Measurements from ENCODE around the gene APOL5.

GRCh38 chr22:35746946-35747703 is 29.5 kb downstream of the APOL5 start:
- no peak for TF ChIP-seq TAF1 (IDR thresholded peaks at IDR 0.05; ENCODE audit: control insufficient read depth, extremely low read depth, insufficient read depth, low read length, severe bottlenecking)
- TF ChIP-seq ZKSCAN8 (CRISPR knock-in tag; IDR thresholded peaks at IDR 0.05) = no peak
- TF ChIP-seq LEF1 (IDR thresholded peaks at IDR 0.05) = no peak
- TF ChIP-seq ZNF324 (CRISPR knock-in tag; IDR thresholded peaks at IDR 0.05) = no peak
- no peak for TF ChIP-seq TCF7L2 (IDR thresholded peaks at IDR 0.05; ENCODE audit: low read depth, low read length)
- TF ChIP-seq, protein P1, sequence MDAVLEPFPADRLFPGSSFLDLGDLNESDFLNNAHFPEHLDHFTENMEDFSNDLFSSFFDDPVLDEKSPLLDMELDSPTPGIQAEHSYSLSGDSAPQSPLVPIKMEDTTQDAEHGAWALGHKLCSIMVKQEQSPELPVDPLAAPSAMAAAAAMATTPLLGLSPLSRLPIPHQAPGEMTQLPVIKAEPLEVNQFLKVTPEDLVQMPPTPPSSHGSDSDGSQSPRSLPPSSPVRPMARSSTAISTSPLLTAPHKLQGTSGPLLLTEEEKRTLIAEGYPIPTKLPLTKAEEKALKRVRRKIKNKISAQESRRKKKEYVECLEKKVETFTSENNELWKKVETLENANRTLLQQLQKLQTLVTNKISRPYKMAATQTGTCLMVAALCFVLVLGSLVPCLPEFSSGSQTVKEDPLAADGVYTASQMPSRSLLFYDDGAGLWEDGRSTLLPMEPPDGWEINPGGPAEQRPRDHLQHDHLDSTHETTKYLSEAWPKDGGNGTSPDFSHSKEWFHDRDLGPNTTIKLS (IDR thresholded peaks at IDR 0.05; ENCODE audit: borderline replicate concordance, low read depth) = no peak
- no peak for TF ChIP-seq HDAC6 (IDR thresholded peaks at IDR 0.05; ENCODE audit: low read depth, low read length)
- TF ChIP-seq, protein P2, sequence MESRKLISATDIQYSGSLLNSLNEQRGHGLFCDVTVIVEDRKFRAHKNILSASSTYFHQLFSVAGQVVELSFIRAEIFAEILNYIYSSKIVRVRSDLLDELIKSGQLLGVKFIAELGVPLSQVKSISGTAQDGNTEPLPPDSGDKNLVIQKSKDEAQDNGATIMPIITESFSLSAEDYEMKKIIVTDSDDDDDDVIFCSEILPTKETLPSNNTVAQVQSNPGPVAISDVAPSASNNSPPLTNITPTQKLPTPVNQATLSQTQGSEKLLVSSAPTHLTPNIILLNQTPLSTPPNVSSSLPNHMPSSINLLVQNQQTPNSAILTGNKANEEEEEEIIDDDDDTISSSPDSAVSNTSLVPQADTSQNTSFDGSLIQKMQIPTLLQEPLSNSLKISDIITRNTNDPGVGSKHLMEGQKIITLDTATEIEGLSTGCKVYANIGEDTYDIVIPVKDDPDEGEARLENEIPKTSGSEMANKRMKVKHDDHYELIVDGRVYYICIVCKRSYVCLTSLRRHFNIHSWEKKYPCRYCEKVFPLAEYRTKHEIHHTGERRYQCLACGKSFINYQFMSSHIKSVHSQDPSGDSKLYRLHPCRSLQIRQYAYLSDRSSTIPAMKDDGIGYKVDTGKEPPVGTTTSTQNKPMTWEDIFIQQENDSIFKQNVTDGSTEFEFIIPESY (CRISPR knock-in tag; IDR thresholded peaks at IDR 0.05) = no peak
